Keratinocyte (primary cell): ENCODE data around the gene MLPH. TPM values are rescaled to one million over a fixed set of nuclear protein-coding genes. Genes with fewer than 3 reads are reported as not detected.

Source experiments
- DNase-seq: peaks from one replicate; pipeline ENCODE4 v3.0.0-alpha.2; 2011; ENCODE audit warnings: low read depth, missing footprints, low spot score
- FAIRE-seq: peaks from 2 replicates; lab custom pipeline; 2011; peaks lifted over from hg19 to GRCh38; lab: Jason Lieb, UNC
- H2AFZ ChIP-seq: 2 replicates; pipeline ENCODE4 v1.6.0; 2012; ENCODE audit warnings: low read length, control low read depth, inconsistent platforms; ENCODE audit not compliant: control insufficient read depth
- H3K27ac ChIP-seq: 2 replicates; pipeline ENCODE4 v1.5.1; 2011; ENCODE audit warnings: low read length; ENCODE audit not compliant: control insufficient read depth, insufficient read depth
- H3K27me3 ChIP-seq: 3 replicates; pipeline ENCODE4 v1.6.0; 2011; ENCODE audit warnings: low read length; ENCODE audit not compliant: control insufficient read depth, insufficient read depth; ENCODE audit errors: extremely low read depth
- H3K36me3 ChIP-seq, 2 experiments: 2 replicates in 1 of 2; 3 replicates in 1 of 2; pipeline ENCODE4 v1.5.1; 2011; ENCODE audit warnings: low read length in 2 of 2, mild to moderate bottlenecking in 1 of 2; ENCODE audit not compliant: control insufficient read depth in 2 of 2, insufficient read depth in 2 of 2; ENCODE audit errors: extremely low read depth in 1 of 2
- H3K4me1 ChIP-seq: 3 replicates; pipeline ENCODE4 v1.5.1; 2011; ENCODE audit warnings: low read length; ENCODE audit not compliant: control insufficient read depth, insufficient read depth; ENCODE audit errors: extremely low read depth
- H3K4me2 ChIP-seq: 3 replicates; pipeline ENCODE4 v1.6.0; 2011; ENCODE audit warnings: low read depth, low read length; ENCODE audit not compliant: control insufficient read depth, insufficient read depth; ENCODE audit errors: extremely low read depth
- H3K4me3 ChIP-seq, 3 experiments: fragments of 200-600 bp in 1 of 3; sonication (generic) in 1 of 3; 2 replicates in 2 of 3; 3 replicates in 1 of 3; pipeline ENCODE4 v1.5.1; 2011 to 2016; ENCODE audit warnings: low read length in 3 of 3, mild to moderate bottlenecking in 3 of 3, control low read depth in 2 of 3, inconsistent platforms in 1 of 3, low read depth in 1 of 3, mixed read lengths in 1 of 3, mixed run types in 1 of 3, moderate library complexity in 1 of 3; ENCODE audit not compliant: control insufficient read depth in 2 of 3, insufficient read depth in 2 of 3; ENCODE audit errors: extremely low read depth in 1 of 3
- H3K79me2 ChIP-seq: 2 replicates; pipeline ENCODE4 v1.6.0; 2012; ENCODE audit warnings: low read length; ENCODE audit not compliant: control insufficient read depth, insufficient read depth
- H3K9ac ChIP-seq: 3 replicates; pipeline ENCODE4 v1.6.0; 2011; ENCODE audit warnings: low read length; ENCODE audit not compliant: control insufficient read depth, insufficient read depth; ENCODE audit errors: extremely low read depth
- H3K9me1 ChIP-seq: 3 replicates; pipeline ENCODE4 v1.6.0; 2011; ENCODE audit warnings: low read length; ENCODE audit not compliant: control insufficient read depth, insufficient read depth; ENCODE audit errors: extremely low read depth
- H3K9me3 ChIP-seq: 2 replicates; pipeline ENCODE4 v1.5.1; 2012; ENCODE audit warnings: low read depth, low read length; ENCODE audit not compliant: control insufficient read depth
- H4K20me1 ChIP-seq: 3 replicates; pipeline ENCODE4 v1.6.0; 2011; ENCODE audit warnings: low read length; ENCODE audit not compliant: control insufficient read depth, insufficient read depth; ENCODE audit errors: extremely low read depth
- EZH2 ChIP-seq: IDR thresholded peaks from one replicate; pipeline ENCODE4 v1.6.1; 2012; ENCODE audit warnings: inconsistent platforms, mild to moderate bottlenecking, low read length, moderate library complexity
- dilution Hi-C: fragments of 300-500 bp; cut with MboI; formaldehyde crosslinking; loops from one replicate; pipeline ENCODE4 v1.7.0; 2020; ENCODE audit warnings: low sequenced_read_pairs; ENCODE audit not compliant: extremely low pct_ligation_motif_present
- polyA plus RNA-seq, 5 experiments: library from polyadenylated mRNA; depleted of rRNA in 3 of 5; stranded (reverse) in 3 of 5; stranded (forward) in 1 of 5; unstranded in 1 of 5; fragments of >200 nt; gene quantifications; 1 replicate in 1 of 5; 2 replicates in 3 of 5; 3 replicates in 1 of 5; pipeline versions ENCODE4 v1.2.1 to v1.2.3, GENCODE V29; 2011 to 2012; ENCODE audit warnings: missing spikeins in 2 of 5, low read depth in 1 of 5, low replicate concordance in 1 of 5
- TF ChIP-seq, protein P1 (sequence below), 3 experiments: IDR thresholded peaks in 1 of 3; conservative IDR thresholded peaks in 1 of 3; optimal IDR thresholded peaks in 1 of 3; 2 replicates in 2 of 3; 3 replicates in 1 of 3; pipeline versions ENCODE3 to v1.5.1; 2011; ENCODE audit warnings: low read length in 3 of 3, mild to moderate bottlenecking in 3 of 3, moderate library complexity in 2 of 3, control low read depth in 1 of 3, inconsistent platforms in 1 of 3; ENCODE audit not compliant: insufficient read depth in 2 of 3; ENCODE audit errors: extremely low read depth in 1 of 3

Gene MLPH
- polyA plus RNA-seq, 1 donor (not counting 4 experiments of a cell fraction or from before 2014, with no cell fraction given): 0.67 TPM

DNA sequence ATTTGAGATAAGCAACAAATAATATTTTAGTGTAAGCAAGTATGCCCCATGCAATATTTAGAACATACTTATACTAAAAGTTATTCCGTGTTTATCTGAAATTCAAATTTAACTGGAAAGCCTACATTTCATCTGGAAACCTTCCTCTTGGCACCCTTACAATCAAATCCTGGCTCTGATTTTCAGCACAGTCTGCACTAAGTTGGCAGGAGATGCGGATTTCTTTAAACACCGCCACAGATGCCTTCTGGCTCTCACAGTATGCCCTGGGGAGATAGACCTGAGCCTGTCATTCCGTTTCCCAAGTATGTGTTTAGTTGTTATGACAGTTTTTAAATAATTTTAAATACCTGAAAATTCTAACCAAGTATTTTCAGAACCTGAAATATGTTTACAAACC lies 7.3 kb upstream of the MLPH start:
- dilution Hi-C loops: no loop called here

DNA sequence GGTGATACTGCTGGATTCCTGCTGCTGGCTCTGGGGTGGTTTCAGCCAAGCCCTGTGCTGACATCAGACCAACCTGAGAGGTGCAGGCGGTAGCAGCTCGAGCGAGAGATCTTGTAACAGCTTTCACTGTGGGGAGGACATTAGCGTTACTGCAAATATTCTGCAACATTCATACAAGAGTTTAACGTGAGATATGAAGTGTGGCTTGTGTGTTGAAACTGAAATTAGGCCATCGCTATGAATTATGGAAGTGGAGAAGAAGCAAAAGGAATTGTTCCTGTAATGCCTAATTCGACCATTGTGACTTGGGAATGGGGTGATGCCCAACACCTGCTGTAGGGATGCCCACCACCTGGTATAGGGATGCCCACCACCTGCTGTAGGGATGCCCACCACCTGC lies 6.5 kb upstream of the MLPH start:
- Histone ChIP-seq H4K20me1 (no peaks in the 10 kb centered on the region), H3K9ac (no peak overlapping the region), H3K4me1 (peaks cover 16% of the 10 kb centered on the region), H3K4me3 (no peak overlapping the region), H3K36me3 (no peaks in the 10 kb centered on the region), H3K27ac (no peak overlapping the region), H3K27me3 (peaks cover 32% of the 10 kb centered on the region), H3K4me2 (no peak overlapping the region), H2AFZ (no peak overlapping the region), H3K79me2 (no peaks in the 10 kb centered on the region), H3K9me3 (no peaks in the 10 kb centered on the region), H3K9me1 (no peaks in the 10 kb centered on the region)
- DNase-seq: no peak
- FAIRE-seq: no peak
- TF ChIP-seq EZH2: no peak
- TF ChIP-seq, protein P1, sequence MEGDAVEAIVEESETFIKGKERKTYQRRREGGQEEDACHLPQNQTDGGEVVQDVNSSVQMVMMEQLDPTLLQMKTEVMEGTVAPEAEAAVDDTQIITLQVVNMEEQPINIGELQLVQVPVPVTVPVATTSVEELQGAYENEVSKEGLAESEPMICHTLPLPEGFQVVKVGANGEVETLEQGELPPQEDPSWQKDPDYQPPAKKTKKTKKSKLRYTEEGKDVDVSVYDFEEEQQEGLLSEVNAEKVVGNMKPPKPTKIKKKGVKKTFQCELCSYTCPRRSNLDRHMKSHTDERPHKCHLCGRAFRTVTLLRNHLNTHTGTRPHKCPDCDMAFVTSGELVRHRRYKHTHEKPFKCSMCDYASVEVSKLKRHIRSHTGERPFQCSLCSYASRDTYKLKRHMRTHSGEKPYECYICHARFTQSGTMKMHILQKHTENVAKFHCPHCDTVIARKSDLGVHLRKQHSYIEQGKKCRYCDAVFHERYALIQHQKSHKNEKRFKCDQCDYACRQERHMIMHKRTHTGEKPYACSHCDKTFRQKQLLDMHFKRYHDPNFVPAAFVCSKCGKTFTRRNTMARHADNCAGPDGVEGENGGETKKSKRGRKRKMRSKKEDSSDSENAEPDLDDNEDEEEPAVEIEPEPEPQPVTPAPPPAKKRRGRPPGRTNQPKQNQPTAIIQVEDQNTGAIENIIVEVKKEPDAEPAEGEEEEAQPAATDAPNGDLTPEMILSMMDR (optimal IDR thresholded peaks at IDR 0.05 in 1 of 3, IDR thresholded peaks at IDR 0.05 in 1 of 3, conservative IDR thresholded peaks at IDR 0.05 in 1 of 3; ENCODE audit: extremely low read depth in 1 of 3, insufficient read depth in 2 of 3, low read length in 3 of 3): no peak
- dilution Hi-C loops: no loop called here

More for the DNA sequence above, 7.3 kb upstream of the MLPH start:
- TF ChIP-seq EZH2: no peak
- TF ChIP-seq, protein P1 (optimal IDR thresholded peaks at IDR 0.05 in 1 of 3, IDR thresholded peaks at IDR 0.05 in 1 of 3, conservative IDR thresholded peaks at IDR 0.05 in 1 of 3; ENCODE audit: extremely low read depth in 1 of 3, insufficient read depth in 2 of 3, low read length in 3 of 3): no peak
- Histone ChIP-seq H3K9ac (no peak overlapping the region), H3K9me1 (no peaks in the 10 kb centered on the region), H3K4me2 (no peak overlapping the region), H3K36me3 (no peaks in the 10 kb centered on the region), H2AFZ (no peak overlapping the region), H3K27me3 (peaks cover 32% of the 10 kb centered on the region), H3K79me2 (no peaks in the 10 kb centered on the region), H4K20me1 (no peaks in the 10 kb centered on the region), H3K9me3 (no peaks in the 10 kb centered on the region), H3K4me1 (peaks cover 19% of the 10 kb centered on the region), H3K4me3 (no peak overlapping the region), H3K27ac (no peak overlapping the region)
- DNase-seq (no peak), FAIRE-seq (no peak)
